DMS53 treated with DMSO at 0.1 percent for 48 hours (cell line): ENCODE data around the gene PRUNE2.
"Not testable (repeated sequence)": the region's sequence is repeated elsewhere in the genome, so short reads cannot be mapped to it uniquely, and the experiment has no call there.

Experiments used
- DNase-seq: peaks from one replicate; lab custom pipeline; 2025; ENCODE audit not compliant: unreplicated experiment; lab: John Stamatoyannopoulos, UW

The PRUNE2 gene, protein sequence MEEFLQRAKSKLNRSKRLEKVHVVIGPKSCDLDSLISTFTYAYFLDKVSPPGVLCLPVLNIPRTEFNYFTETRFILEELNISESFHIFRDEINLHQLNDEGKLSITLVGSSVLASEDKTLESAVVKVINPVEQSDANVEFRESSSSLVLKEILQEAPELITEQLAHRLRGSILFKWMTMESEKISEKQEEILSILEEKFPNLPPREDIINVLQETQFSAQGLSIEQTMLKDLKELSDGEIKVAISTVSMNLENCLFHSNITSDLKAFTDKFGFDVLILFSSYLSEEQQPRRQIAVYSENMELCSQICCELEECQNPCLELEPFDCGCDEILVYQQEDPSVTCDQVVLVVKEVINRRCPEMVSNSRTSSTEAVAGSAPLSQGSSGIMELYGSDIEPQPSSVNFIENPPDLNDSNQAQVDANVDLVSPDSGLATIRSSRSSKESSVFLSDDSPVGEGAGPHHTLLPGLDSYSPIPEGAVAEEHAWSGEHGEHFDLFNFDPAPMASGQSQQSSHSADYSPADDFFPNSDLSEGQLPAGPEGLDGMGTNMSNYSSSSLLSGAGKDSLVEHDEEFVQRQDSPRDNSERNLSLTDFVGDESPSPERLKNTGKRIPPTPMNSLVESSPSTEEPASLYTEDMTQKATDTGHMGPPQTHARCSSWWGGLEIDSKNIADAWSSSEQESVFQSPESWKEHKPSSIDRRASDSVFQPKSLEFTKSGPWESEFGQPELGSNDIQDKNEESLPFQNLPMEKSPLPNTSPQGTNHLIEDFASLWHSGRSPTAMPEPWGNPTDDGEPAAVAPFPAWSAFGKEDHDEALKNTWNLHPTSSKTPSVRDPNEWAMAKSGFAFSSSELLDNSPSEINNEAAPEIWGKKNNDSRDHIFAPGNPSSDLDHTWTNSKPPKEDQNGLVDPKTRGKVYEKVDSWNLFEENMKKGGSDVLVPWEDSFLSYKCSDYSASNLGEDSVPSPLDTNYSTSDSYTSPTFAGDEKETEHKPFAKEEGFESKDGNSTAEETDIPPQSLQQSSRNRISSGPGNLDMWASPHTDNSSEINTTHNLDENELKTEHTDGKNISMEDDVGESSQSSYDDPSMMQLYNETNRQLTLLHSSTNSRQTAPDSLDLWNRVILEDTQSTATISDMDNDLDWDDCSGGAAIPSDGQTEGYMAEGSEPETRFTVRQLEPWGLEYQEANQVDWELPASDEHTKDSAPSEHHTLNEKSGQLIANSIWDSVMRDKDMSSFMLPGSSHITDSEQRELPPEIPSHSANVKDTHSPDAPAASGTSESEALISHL (N-terminal part only)

DNA sequence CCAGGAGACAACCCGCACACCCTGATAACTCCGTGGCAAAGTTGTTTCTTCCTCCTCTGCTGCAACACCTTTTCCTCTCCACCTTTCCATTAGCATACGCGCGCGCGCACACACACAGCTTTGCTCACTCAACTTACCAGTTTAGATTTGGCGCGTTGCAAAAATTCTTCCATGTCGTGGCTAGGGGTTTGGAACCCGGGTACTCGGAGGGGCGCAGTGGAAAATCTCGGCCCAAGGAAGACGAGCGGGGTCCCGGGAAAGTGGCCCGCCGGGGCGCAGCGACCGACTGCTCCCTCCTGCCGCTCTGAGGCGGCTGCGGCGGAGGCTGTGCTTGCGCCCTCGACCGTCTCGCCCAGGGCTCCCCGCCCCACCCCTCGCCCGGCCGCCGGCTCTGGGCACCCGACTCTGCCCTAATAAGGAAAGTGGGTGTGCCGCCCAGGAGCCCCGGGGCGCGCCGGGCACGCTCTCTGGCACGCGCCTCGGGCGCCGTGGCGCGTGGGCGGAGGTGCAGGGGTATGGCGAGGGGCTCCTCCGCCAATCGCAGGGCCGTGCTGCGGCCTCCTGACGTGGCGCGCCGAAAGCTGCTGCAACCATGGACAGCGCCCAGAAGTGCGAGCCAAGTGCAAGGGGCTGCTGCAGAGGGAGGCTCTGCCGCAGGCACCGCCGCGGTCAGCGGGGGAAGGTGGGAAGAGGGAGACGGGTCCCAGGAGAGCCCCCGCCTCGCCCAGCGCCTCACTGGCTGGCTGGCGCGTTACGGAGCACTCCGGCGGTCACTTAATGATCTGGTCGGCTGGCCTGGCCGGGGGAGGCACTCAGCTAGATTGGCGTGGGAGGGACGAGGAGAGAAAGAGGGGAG is at the start of gene PRUNE2:
Gene PRUNE2, minus strand, starts transcription at position 324 of the 856 bp plus-strand sequence. Its CDS starts 151 bp downstream, at position 173.
- peak; percentile 52 for DNase-seq

DNA sequence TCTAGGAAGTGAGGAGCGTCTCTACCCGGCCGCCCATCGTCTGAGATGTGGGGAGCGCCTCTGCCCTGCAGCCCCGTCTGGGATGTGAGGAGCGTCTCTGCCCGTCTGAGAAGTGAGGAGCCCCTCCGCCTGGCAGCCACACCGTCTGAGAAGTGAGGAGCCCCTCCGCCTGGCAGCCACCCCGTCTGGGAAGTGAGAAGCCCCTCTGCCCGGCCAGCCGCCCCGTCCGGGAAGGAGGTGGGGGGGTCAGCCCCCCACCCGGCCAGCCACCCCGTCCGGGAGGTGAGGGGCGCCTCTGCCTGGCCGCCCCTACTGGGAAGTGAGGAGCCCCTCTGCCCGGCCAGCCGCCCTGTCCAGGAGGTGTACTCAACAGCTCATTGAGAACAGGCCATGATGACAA is 49.5 kb upstream of the PRUNE2 start:
- DNase-seq, result not testable (repeated sequence)

DNA sequence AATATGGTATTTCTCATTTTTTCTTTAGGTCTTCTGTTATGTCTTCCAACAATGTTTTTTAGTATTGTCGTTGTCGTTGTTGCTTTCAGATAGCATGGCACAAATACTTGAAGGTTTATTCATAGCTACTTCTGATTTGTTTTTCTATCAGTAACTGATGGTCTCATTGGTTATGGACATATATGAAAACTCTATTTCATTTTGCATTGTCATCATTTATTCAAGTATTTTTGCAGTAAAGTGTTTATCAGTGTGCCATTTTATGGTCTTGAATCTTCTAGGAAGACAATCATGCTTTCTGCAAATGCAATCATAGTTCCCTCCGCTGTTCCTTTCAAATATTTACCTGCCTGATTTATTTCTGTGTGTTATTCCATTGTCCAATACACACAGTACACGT is 44.0 kb upstream of the PRUNE2 start:
- DNase-seq, result no peak

DNA sequence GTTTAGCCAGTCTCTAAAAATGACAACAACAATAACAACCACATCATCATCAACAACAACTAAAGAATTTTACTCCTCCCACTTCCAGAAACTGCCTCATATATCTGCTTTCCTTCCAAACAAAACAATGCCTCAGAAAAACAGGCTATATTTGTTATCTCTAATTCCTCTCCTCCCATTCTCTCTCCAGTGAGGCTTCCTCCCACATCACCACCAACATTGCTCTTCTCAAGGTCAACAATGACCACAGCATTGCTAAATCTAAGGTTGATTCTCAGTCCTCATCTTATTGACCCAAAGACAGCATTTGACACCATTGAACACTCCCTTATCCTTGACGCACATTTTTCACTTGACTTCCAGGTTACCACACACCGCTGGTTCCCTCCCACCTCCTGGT is 38.1 kb upstream of the PRUNE2 start:
- no peak for DNase-seq

DNA sequence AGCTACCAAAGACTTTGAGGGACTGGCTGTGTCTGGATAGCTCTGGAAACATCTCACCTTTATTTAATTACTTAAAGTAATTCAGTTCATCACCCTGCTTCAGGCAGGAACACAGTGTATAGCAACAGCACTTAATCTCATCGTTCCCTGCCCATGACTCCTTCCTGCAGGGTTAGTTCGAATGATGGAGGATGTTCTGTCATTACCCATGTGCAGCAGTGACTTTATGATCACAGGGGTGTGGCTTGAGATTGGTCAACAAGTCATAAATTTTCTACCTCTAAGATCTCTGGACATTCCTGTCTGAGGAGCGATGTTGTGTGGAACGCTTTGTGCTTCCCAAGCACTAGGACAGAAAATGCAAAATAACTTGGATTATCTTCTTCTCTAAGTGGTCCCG is 37.1 kb upstream of the PRUNE2 start:
- no peak for DNase-seq

DNA sequence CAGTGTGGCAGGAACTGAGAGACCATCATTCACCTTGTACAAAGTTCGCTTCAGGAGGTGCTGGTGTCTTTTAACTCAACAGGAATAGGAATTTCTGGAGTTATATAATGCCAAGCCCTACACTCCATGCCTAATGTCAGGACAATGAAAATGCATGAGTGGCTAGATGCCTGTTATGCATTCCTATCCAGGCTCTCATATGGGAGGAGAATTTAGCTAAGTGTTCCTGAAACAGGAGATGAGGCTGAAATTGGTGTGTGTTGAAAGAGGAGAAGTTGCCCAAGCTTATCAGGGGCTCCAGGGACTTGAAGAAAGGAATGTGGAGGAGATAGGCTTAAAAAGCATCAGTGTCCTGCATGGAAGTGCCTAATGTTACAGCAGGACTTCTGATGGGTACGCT is 26.8 kb upstream of the PRUNE2 start:
- no peak for DNase-seq

DNA sequence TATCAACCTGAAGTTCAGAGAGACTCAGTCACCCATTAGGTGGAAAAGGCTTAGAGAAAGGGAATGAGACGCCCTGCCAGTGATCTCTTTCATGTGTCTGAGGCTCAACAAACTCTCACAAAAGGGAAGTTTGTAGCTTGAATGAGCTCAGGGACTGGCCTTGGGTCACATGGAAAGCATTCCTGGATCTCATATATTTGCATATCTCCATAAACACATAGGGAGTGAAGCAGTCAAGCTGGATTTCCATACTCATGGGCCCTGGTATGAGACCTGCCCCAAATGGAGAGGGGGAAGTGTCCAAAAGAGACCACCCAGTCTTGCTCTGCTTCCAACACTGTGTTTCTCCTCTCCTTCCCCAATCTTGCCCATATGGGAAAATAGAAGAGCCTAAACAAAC is 26.4 kb upstream of the PRUNE2 start:
- no peak for DNase-seq

DNA sequence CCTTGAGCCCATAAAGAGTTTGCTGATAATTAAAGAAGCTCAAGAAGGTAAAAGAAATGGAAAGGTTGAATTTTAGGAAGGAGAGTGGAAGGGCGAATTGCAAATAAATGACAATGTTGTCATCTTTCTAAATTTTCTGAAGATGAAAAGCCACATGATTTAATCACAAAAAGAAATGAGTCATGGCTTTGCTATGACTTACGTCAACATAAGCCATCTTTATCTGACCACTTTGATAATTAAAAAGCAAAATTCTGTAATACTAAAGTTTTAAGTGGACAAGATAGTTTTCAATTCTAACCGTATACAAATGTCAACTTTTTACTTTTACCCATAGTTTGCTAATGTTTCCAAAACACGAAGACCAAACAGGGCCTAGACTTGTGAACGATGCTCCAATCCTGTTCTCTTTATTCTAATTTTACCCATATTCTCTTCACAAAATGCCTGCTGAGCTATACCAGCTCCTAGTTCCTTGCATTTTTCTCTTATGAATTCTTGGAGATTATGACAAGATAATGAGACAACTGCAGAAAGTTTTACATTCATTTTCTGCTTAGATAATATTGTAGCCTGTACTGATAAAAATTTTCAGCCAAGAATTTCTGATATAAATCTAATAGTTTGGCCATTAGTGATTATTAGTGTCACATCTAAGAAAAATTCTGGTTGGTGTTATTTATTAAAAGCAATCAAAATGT is 21.8 kb upstream of the PRUNE2 start:
- no peak for DNase-seq

DNA sequence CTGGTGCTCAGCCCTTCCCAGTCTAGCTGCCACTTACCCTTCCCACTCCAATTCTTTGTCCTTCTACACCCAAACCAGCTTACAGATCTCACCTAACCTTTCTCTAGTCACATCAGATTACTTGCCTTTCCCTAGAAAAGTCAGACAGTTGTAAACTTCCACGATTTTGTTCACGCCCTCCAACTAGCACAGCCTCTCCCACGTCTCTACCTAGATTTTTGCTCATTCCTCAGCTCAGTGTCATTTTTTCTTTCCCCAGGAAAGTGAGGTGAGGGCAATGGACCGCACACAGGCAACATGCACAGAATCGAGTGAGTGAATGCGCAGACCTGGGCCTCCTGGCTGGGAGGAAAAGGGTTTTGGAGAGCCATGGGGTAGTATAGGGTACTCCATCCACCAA is 20.9 kb upstream of the PRUNE2 start:
- DNase-seq, result no peak

DNA sequence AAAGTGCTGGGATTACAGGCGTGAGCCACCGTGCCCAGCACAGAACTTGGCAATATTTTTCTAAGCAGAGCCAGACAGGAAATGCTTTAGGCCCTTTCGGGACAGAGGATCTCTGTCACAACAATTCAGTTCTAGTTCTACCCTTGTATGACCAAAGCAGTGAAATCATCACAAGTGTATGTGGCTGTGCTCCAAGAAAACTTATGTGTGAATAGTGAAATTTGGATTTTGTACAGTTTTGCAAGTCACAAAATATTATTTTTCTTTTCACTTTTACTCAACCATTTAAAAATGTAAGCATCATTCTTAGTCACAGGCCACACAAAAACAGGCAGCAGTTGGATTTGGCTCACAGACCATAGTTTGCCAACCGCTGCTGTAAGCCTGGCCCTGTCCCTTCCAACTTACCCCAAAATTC is 20.4 kb upstream of the PRUNE2 start:
- no peak for DNase-seq

DNA sequence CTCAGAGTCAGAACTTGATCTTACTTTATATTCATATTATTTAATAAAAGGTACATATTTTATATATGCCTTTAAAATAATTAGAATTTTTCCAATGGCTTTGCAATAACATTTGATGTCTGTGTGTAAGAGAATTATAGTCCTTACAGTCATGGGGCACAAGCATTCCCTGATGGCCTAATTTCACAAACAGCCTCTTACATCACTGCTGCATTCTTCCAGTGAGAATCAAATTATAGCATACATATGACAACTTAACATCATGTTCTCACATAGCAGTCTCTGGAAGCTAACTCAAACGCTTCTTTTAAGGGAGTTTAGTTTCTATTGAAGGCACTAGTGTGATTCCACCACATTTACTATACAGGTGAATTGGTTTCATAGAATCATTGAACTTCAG is 15.3 kb upstream of the PRUNE2 start:
- no peak for DNase-seq

DNA sequence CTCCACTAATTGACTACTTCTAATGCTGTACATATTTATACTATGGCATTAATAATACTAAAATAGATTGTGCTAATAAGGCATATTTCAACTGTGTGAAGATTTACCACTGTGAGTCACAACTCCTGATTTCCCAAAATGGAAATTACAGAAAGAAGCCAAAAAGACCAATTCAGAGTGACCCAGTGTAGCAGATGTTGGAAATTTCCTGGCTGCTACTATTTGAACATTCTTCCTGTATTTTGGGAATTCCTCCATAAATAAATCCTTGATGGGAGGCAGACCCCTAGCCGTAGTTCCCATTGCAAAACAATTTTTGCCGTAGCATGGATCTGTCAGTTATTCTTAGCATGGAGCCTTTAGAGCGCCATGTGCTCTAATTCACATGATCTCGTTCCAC is 11.4 kb upstream of the PRUNE2 start:
- no peak for DNase-seq

DNA sequence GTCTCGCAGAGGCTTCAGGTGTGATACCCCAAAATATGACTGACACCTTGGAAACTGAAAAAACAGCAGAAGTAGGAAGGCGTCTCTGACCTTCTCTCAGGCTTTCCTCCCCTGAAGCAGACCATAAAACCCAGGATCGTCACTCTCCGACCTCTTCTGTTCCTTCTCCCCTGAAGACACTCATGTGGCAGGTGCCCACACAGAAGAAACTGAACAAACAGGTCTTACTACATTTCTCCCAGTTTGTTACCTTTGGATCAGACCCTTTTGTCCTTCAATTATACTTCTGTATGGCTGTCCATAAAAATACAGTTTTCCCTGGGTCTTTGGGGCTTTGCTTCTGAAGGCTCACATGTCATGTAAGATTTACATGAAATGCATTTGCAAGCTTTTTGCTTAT is 10.3 kb upstream of the PRUNE2 start:
- peak; percentile 75 for DNase-seq

DNA sequence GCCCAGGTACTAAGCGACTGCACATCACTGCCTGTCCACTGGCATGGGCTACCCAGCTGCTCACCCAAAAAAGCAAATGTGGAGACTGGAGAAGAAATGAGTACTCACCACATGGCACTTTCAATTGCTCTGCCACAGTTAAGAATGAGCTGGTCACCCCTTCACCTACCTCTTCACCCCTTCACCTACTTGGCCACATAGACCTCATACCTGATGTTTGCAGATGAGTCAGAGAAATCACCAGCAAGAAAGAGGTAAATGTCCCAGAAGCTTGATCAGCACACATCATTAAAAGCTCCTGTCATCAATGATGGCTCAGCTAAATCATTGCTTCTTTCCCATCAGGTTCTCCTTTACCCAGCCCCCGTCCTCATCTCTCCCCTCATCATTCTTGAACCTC is 7.6 kb upstream of the PRUNE2 start:
- DNase-seq, result peak; percentile 6

DNA sequence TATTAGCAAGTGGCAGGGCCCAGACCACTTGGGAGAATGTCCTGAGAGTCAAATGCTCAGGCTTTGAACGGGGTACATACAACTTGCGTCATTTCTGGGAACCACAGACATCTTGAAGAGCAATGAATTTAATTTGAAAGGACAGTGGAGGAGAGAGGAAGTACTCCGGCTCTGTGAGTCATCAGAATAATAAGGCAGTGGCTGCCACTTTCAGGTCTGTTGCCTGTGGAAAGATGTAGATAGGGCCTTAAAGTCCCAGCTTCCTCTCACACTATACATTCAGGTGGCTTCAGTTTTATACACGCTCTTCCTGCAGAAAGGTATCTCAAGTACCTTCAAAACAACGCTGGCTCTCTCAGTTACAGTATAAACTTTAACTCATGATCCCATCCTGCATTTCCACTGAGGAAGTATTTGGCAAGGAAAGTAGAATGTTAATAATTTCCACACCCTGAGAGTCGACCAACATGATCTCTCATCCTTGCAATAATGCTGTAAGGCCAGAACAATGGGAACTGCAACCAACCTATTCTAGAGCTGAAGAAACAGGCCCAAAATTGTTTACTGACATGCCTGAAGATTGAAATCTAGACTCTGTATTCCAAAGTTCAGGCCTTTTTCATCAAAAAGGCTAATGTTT is 6.8 kb upstream of the PRUNE2 start:
- DNase-seq, result peak; percentile 76

DNA sequence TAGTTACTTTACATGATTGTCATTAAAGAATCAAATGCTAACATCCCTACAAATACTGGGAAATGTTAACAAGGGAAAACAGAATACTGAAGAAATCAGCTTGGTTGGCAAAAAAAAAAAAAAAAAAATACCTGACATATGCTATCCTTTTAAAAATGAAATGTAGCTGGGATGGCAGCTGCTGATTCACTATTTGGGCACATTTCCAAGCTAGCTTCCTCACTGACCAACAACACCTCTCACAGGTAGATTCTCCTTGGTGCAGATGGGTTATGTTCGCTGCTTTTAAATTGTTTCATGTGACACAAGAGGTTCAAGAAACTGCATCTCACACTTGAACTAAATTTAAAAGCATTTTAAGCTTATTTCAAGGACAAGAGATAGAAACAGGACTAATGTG is 6.1 kb upstream of the PRUNE2 start:
- peak; percentile 58 for DNase-seq

DNA sequence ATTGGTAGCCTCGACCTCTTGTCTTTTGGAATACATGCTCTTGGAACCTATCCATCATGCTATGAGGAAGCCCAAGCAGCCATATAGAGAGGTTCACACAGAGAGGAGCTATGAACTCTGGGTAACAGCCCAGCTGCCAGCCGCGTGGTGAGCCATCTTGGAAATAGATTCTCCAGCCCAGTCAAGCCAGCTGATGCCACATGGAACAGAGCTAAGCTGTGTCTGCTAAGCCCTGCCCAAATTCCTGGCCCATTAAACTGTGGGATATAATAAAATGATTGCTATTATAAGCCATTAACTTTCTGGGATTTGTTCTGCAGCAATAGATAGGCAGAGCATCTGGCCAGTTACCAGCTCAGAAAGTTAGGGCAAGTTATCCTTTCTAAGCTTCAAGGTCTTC is 4.9 kb upstream of the PRUNE2 start:
- DNase-seq, result no peak

DNA sequence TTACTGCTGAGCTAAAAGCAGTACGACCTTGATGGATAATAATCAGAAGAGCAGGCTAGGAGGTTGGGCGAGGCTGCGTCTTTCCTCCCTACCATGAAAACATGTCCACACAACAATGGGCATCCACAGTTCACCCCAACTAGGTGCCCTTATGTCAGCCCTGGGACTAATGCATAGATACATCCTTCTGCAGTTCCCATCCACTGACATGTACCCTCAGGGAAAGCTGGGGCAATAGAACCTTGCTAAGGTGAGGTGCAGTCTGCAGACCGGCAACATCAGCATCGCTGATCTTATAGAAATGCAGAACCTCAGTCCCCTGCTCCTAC is 697 bp upstream of the PRUNE2 start:
- peak; percentile 13 for DNase-seq

DNA sequence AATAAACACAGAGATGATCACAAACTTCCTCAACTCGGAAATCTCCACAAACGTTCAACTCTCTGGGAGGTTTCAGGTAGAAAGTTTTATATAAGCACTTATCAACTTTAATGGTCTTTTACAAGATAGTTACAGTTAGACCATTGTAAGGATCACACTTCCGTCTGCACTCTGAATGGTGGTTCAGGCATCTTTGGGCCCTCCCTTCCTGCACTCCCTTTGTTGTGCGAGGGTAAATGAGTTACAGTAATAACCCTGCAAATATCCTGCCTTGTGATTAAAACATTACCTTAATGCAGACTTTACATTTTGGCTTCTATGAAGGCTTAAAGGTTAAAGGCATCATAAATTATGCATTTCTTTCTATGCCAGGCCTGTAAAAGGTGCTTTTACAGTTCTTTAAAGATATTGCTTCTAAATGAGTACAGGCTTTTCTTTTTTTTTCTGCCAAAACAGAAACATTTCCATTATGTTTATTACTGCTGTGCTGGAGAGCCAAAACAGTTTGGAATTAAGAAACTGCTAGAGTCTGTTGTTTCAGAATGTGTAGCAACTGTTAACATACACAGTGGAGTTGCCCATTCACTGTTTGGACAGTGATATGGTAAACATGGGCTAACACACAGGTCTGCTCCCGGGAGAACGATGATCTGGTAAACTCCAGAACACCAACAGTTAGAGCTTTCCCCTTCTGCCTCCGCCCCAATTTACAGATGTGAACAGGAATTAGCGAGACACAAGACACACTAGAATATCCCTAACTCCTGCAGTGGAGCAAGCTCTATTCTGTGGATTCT is 1.1 kb downstream of the PRUNE2 start:
- peak; percentile 11 for DNase-seq
